ENCODE data around the gene SETX.

DNA sequence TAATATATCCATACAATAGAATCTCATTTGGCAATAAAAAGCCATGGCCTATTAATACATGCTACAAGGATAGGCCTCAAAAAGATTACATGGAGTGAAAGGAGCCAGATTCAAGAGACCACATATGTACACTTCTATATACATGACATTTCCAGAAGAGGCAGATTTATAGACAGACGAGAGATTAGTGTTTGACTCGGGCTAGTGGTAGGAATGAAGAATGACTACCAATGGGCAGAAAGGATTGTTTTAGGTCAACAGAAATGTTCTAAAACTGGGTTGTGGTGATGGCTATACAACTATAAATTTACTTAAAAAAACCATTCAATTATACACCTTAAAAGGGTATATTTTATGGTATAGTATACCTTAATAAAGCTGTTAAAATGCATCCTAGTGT is 41.9 kb downstream of the SETX start:
- TF ChIP-seq CTCF (IDR thresholded peaks at IDR 0.05; ENCODE audit: insufficient read depth, low read length, poor library complexity, severe bottlenecking) (no peak), EZH2phosphoT487 (conservative IDR thresholded peaks at IDR 0.05; ENCODE audit: low read length) (no peak)

Measured in SU-DHL-6 (cell line).